ENCODE data around the gene CACNA1B. TPM values are rescaled to one million over a fixed set of nuclear protein-coding genes. Genes with fewer than 3 reads are reported as not detected.

The CACNA1B gene
- polyA plus RNA-seq, 1 of the 3 experiments (the other 2 are of a cell fraction), result 0.03 TPM

DNA sequence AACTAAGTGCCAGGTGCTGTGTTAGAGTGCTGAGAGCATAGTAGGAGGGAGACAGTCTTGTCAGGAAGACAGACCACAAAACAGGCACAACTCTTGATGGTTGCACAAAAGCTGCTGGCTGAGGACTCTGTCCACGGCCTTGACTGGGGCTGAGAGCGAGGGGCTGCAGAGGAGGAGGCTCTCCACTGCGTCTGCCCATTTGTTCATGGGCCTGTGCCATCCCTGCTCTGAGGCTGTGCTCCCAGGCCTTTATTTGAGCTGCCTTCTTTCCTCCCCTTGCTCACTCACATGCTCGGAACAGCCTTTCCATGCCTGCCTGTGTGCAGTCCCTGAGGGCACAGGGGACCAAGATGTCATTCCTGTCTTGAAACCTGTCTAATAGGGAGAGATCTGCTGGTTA is 147.8 kb downstream of the CACNA1B start (continued):
- TF ChIP-seq USF1 (IDR thresholded peaks at IDR 0.05; ENCODE audit: borderline replicate concordance, low read depth) (no peak), FOXJ3 (CRISPR knock-in tag; IDR thresholded peaks at IDR 0.05) (no peak)

DNA sequence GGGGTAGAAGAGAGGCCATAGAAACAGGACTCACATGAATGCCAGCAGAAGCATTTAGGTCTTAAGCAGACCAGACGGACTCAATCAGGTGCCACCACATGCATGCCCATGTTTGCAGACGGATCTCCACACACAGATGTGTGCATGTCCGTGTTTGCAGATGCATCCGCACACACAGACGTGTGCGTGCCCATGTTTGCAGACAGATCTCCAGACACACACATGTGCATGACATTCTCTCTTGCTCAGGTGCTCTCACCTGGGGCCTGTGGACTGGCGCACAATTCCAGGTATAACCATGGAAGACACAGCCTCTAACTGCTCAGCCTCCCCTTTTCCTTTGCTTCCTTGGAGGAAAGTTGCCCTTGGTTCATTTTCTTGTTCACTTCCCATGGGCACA is 148.3 kb downstream of the CACNA1B start:
- no peak for DNase-seq
- H3K4me3 ChIP-seq (ENCODE audit: low read depth in 2 of 2, low read length in 1 of 2), result no peak overlapping the region
- WGBS (ENCODE audit: low lambda C conversion rate), result 43% methylated on average over 3 of the region's 7 CpGs
- POLR2A ChIA-PET, result no interaction called here
- TF ChIP-seq CTCF (IDR thresholded peaks at IDR 0.05) (no peak), JUND (IDR thresholded peaks at IDR 0.05) (no peak), RFX5 (IDR thresholded peaks at IDR 0.05; ENCODE audit: low read length) (no peak), GATA2 (CRISPR knock-in tag; IDR thresholded peaks at IDR 0.05) (no peak), TEAD4 (IDR thresholded peaks at IDR 0.05; ENCODE audit: borderline replicate concordance, insufficient read depth) (no peak), SIN3A (IDR thresholded peaks at IDR 0.05; ENCODE audit: borderline replicate concordance, low read depth, low read length) (no peak)
- no peak overlapping the region for H3K9ac ChIP-seq
- H3K9me2 ChIP-seq, result no peaks in the 10 kb centered on the region
- H3K27ac ChIP-seq (ENCODE audit: low read depth in 2 of 2, low read length in 1 of 2), result no peak overlapping the region
- H3K9me3 ChIP-seq, result peaks cover 4% of the 10 kb centered on the region; the same call in 1 of the 2 replicates
- peaks cover 0 to 2% of the 10 kb centered on the region in 2 experiments; a peak in 1 of 4 replicates for H3K4me1 ChIP-seq (ENCODE audit: control insufficient read depth in 1 of 2, insufficient read depth in 2 of 2, low read depth in 1 of 2, low read length in 1 of 2)
- no peaks in the 10 kb centered on the region for H3K36me3 ChIP-seq (replicated peaks in 1 of 2; ENCODE audit: control insufficient read depth in 1 of 2, insufficient read depth in 2 of 2, low read length in 1 of 2)
- H4K20me1 ChIP-seq (ENCODE audit: insufficient read depth), result no peaks in the 10 kb centered on the region
- no peaks in the 10 kb centered on the region for H3K79me2 ChIP-seq (ENCODE audit: insufficient read depth)
- H3F3A ChIP-seq (replicated peaks; ENCODE audit: insufficient read depth), result no peaks in the 10 kb centered on the region
- H3K4me2 ChIP-seq, result no peak overlapping the region
- CTCF ChIA-PET, result no interaction called here
- no peak overlapping the region for H2AFZ ChIP-seq (ENCODE audit: low read depth)
- H3K27me3 ChIP-seq (ENCODE audit: insufficient read depth), result no peaks in the 10 kb centered on the region

DNA sequence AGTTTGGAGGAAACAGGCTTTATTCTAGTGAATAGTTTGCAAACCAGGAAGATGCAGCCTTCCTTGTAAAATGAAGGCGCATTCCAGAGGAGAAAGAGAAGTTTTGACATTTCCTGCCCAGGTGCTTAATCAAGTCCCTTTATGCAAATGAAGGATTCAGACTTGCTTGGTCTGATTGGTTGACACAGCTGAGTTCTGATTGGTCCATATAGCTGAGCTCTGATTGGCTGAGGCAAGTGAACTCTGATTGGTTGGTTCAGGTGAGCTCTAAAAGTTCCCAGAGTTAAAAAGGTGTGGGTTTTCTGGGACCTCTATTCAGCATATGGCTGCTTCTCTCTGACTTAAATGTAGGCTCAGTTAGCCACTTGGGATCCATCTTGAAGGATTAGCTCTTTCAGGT is 151.0 kb downstream of the CACNA1B start:
- CTCF ChIA-PET, result no interaction called here
- Histone ChIP-seq H3K4me1 (ENCODE audit: control insufficient read depth in 1 of 2, insufficient read depth in 2 of 2, low read depth in 1 of 2, low read length in 1 of 2) (no peaks in the 10 kb centered on the region), H3K36me3 (replicated peaks in 1 of 2; ENCODE audit: control insufficient read depth in 1 of 2, insufficient read depth in 2 of 2, low read length in 1 of 2) (no peaks in the 10 kb centered on the region), H3K27ac (ENCODE audit: low read depth in 2 of 2, low read length in 1 of 2) (no peak overlapping the region), H3K79me2 (ENCODE audit: insufficient read depth) (no peaks in the 10 kb centered on the region), H3K27me3 (ENCODE audit: insufficient read depth) (no peaks in the 10 kb centered on the region), H3F3A (replicated peaks; ENCODE audit: insufficient read depth) (no peaks in the 10 kb centered on the region), H4K20me1 (ENCODE audit: insufficient read depth) (no peaks in the 10 kb centered on the region), H3K9me3 (peaks cover 9% of the 10 kb centered on the region; the same call in 1 of the 2 replicates), H3K4me3 (ENCODE audit: low read depth in 2 of 2, low read length in 1 of 2) (no peak overlapping the region), H2AFZ (ENCODE audit: low read depth) (no peak overlapping the region), H3K4me2 (no peak overlapping the region), H3K9me2 (no peaks in the 10 kb centered on the region), H3K9ac (no peak overlapping the region)
- 50% methylated on average over 1 of the region's 1 CpG for WGBS (ENCODE audit: low lambda C conversion rate)
- no peak for DNase-seq
- POLR2A ChIA-PET, result no interaction called here
- TF ChIP-seq RXRA (IDR thresholded peaks at IDR 0.05; ENCODE audit: borderline replicate concordance, low read depth) (no peak), MEF2A (IDR thresholded peaks at IDR 0.05; ENCODE audit: borderline replicate concordance, low read depth) (no peak), RCOR1 (IDR thresholded peaks at IDR 0.05; ENCODE audit: low read length) (no peak), FOXJ3 (CRISPR knock-in tag; IDR thresholded peaks at IDR 0.05) (no peak), MAX (IDR thresholded peaks at IDR 0.05; ENCODE audit: low read depth) (no peak), TCF12 (IDR thresholded peaks at IDR 0.05) (no peak), YY1 (IDR thresholded peaks at IDR 0.05; ENCODE audit: low read depth) (no peak), EP300 (IDR thresholded peaks at IDR 0.05; ENCODE audit: borderline replicate concordance in 1 of 2, low read depth in 1 of 2, low read length in 1 of 2) (no peak), POLR2AphosphoS5 (IDR thresholded peaks at IDR 0.05; ENCODE audit: low read depth, low read length) (no peak), EZH2phosphoT487 (IDR thresholded peaks at IDR 0.05; ENCODE audit: borderline replicate concordance, low read depth) (no peak), MXI1 (IDR thresholded peaks at IDR 0.05; ENCODE audit: low read depth, low read length) (no peak), TAF1 (IDR thresholded peaks at IDR 0.05; ENCODE audit: borderline replicate concordance, low read depth, low read length) (no peak)
- TF ChIP-seq, protein P1, sequence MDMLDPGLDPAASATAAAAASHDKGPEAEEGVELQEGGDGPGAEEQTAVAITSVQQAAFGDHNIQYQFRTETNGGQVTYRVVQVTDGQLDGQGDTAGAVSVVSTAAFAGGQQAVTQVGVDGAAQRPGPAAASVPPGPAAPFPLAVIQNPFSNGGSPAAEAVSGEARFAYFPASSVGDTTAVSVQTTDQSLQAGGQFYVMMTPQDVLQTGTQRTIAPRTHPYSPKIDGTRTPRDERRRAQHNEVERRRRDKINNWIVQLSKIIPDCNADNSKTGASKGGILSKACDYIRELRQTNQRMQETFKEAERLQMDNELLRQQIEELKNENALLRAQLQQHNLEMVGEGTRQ (IDR thresholded peaks at IDR 0.05; ENCODE audit: borderline replicate concordance, low read depth, low read length), result no peak
- TF ChIP-seq, protein P2, sequence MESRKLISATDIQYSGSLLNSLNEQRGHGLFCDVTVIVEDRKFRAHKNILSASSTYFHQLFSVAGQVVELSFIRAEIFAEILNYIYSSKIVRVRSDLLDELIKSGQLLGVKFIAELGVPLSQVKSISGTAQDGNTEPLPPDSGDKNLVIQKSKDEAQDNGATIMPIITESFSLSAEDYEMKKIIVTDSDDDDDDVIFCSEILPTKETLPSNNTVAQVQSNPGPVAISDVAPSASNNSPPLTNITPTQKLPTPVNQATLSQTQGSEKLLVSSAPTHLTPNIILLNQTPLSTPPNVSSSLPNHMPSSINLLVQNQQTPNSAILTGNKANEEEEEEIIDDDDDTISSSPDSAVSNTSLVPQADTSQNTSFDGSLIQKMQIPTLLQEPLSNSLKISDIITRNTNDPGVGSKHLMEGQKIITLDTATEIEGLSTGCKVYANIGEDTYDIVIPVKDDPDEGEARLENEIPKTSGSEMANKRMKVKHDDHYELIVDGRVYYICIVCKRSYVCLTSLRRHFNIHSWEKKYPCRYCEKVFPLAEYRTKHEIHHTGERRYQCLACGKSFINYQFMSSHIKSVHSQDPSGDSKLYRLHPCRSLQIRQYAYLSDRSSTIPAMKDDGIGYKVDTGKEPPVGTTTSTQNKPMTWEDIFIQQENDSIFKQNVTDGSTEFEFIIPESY (IDR thresholded peaks at IDR 0.05; ENCODE audit: borderline replicate concordance, low read depth), result no peak

Measured in SK-N-SH (cell line).